ENCODE data around the gene PDE7B. TPM values are rescaled to one million over a fixed set of nuclear protein-coding genes. Genes with fewer than 3 reads are reported as not detected.
"Not testable (repeated sequence)": the region's sequence is repeated elsewhere in the genome, so short reads cannot be mapped to it uniquely, and the experiment has no call there.

The PDE7B gene
- total RNA-seq, 1 experiment from 2014 or later = 0.03 TPM

DNA sequence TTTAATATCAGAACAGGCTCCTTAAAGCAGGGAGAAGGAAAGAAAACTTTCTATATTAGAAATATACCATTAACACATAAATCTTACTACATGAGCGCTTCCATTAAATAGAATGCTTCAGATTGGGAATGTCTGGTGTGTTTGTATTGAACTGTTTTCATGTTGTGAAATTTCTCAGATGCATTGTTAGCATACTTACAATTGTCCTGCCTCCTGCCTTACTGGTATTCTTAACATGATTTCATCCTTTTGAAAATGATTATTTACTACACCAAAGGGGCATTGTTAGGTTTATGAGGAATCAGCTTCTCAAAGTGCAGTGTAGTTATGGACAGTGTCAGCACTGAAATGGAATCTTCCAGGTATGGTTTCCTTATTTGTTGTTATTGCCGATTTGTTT lies 253.1 kb downstream of the PDE7B start:
- Histone ChIP-seq H3K27ac (ENCODE audit: low read length) (no peak overlapping the region), H3K4me3 (ENCODE audit: low read depth in 2 of 2, low read length in 2 of 2) (no peak overlapping the region), H3K4me1 (ENCODE audit: control insufficient read depth, insufficient read depth, low read length) (no peaks in the 10 kb centered on the region), H3K36me3 (ENCODE audit: control insufficient read depth, insufficient read depth, low read length) (no peaks in the 10 kb centered on the region), H3K9me3 (ENCODE audit: control insufficient read depth, insufficient read depth, low read depth, low read length) (no peaks in the 10 kb centered on the region), H3K27me3 (ENCODE audit: control insufficient read depth, insufficient read depth, low read length) (no peaks in the 10 kb centered on the region)
- intact Hi-C loops (cut with micrococcal nuclease; ENCODE audit: unreplicated experiment) (no loop called here), in situ Hi-C loops (cut with HindIII; ENCODE audit: low pct_unique_long_range_greater_than_20kb, low sequenced_read_pairs) (no loop called here)
- TF ChIP-seq, protein P1, sequence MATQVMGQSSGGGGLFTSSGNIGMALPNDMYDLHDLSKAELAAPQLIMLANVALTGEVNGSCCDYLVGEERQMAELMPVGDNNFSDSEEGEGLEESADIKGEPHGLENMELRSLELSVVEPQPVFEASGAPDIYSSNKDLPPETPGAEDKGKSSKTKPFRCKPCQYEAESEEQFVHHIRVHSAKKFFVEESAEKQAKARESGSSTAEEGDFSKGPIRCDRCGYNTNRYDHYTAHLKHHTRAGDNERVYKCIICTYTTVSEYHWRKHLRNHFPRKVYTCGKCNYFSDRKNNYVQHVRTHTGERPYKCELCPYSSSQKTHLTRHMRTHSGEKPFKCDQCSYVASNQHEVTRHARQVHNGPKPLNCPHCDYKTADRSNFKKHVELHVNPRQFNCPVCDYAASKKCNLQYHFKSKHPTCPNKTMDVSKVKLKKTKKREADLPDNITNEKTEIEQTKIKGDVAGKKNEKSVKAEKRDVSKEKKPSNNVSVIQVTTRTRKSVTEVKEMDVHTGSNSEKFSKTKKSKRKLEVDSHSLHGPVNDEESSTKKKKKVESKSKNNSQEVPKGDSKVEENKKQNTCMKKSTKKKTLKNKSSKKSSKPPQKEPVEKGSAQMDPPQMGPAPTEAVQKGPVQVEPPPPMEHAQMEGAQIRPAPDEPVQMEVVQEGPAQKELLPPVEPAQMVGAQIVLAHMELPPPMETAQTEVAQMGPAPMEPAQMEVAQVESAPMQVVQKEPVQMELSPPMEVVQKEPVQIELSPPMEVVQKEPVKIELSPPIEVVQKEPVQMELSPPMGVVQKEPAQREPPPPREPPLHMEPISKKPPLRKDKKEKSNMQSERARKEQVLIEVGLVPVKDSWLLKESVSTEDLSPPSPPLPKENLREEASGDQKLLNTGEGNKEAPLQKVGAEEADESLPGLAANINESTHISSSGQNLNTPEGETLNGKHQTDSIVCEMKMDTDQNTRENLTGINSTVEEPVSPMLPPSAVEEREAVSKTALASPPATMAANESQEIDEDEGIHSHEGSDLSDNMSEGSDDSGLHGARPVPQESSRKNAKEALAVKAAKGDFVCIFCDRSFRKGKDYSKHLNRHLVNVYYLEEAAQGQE (IDR thresholded peaks at IDR 0.05; ENCODE audit: insufficient read depth in 1 of 2, low read depth in 2 of 2, low read length in 1 of 2) = no peak
- TF ChIP-seq TCF7L2 (IDR thresholded peaks at IDR 0.05; ENCODE audit: low read depth, low read length) = no peak
- TF ChIP-seq, protein P2, sequence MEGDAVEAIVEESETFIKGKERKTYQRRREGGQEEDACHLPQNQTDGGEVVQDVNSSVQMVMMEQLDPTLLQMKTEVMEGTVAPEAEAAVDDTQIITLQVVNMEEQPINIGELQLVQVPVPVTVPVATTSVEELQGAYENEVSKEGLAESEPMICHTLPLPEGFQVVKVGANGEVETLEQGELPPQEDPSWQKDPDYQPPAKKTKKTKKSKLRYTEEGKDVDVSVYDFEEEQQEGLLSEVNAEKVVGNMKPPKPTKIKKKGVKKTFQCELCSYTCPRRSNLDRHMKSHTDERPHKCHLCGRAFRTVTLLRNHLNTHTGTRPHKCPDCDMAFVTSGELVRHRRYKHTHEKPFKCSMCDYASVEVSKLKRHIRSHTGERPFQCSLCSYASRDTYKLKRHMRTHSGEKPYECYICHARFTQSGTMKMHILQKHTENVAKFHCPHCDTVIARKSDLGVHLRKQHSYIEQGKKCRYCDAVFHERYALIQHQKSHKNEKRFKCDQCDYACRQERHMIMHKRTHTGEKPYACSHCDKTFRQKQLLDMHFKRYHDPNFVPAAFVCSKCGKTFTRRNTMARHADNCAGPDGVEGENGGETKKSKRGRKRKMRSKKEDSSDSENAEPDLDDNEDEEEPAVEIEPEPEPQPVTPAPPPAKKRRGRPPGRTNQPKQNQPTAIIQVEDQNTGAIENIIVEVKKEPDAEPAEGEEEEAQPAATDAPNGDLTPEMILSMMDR (IDR thresholded peaks at IDR 0.05) = no peak
- no peak for TF ChIP-seq POLR2AphosphoS5 (IDR thresholded peaks at IDR 0.05; ENCODE audit: low read depth, low read length)
- TF ChIP-seq SIN3A (IDR thresholded peaks at IDR 0.05; ENCODE audit: borderline replicate concordance, insufficient read depth, low read depth, low read length) = no peak
- CTCF ChIA-PET = no interaction called here
- ATAC-seq = no peak
- POLR2A ChIA-PET = interaction anchor here (0.6 to 0.8 kb wide), 2 partner anchors 496 to 543 kb away, joined by 3 to 17 read pairs; no protein-coding TSS in a partner anchor
- DNase-seq (ENCODE audit: low read depth, low spot score) = no peak
- no TSS peak for BruUV-seq (replicated peaks)

DNA sequence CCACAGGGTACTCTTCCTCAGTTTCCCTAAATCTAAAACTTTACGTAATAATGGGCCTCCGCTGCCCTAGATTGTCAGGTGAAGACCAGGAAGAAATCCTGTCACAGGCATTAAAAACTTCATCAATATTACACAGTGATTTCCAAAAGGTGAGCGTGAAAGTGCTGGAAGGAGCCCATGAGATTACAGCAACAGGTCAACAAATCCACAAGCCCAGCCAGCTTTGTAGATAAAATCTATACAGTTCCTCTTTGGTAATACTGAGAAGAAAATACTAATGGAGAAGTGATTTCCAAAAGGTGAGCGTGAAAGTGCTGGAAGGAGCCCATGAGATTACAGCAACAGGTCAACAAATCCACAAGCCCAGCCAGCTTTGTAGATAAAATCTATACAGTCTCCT lies 254.3 kb downstream of the PDE7B start:
- H3K27ac ChIP-seq (ENCODE audit: low read length); H3K4me1 ChIP-seq (ENCODE audit: control insufficient read depth, insufficient read depth, low read length); BruUV-seq (replicated peaks); in situ Hi-C loops (cut with HindIII; ENCODE audit: low pct_unique_long_range_greater_than_20kb, low sequenced_read_pairs); H3K36me3 ChIP-seq (ENCODE audit: control insufficient read depth, insufficient read depth, low read length); CTCF ChIA-PET; intact Hi-C loops (cut with micrococcal nuclease; ENCODE audit: unreplicated experiment); H3K9me3 ChIP-seq (ENCODE audit: control insufficient read depth, insufficient read depth, low read depth, low read length); DNase-seq (ENCODE audit: low read depth, low spot score); ATAC-seq; H3K27me3 ChIP-seq (ENCODE audit: control insufficient read depth, insufficient read depth, low read length); H3K4me3 ChIP-seq (ENCODE audit: low read depth in 2 of 2, low read length in 2 of 2): not testable (repeated sequence)
- POLR2A ChIA-PET = interaction anchor here (1.0 kb wide), 1 partner anchor 42 kb away, joined by 3 read pairs; no protein-coding TSS in a partner anchor

DNA sequence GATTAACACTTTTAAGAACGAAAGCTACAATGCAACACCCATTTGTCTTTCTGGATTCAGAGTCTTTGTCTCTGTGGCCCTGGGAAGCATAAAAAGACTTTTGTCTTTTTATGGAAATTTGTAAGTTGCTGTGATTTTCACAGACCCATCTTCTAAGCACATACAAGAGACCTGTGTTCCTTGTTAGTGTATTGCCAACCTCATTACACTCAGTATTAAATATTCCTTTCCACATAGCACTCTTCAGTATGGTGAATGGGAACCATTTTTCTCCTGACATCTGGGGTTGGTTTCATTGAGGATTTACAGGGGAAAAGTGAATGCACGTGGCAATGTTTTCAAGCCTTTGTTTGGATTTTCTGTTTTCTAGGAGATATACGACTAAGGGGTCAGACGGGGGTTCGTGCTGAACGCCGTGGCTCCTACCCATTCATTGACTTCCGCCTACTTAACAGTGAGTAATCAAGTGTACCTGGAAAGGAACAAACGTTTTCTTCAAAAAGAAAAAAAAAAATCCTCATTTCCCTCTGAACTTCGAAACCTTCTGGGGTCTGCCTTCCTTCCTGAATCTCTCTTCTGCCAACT lies 257.0 kb downstream of the PDE7B start:
- in situ Hi-C loops (cut with HindIII; ENCODE audit: low pct_unique_long_range_greater_than_20kb, low sequenced_read_pairs) = no loop called here
- H3K9me3 ChIP-seq (ENCODE audit: control insufficient read depth, insufficient read depth, low read depth, low read length) = no peaks in the 10 kb centered on the region
- H3K27ac ChIP-seq (ENCODE audit: low read length) = no peak overlapping the region
- intact Hi-C loops (cut with micrococcal nuclease; ENCODE audit: unreplicated experiment) = no loop called here
- no peaks in the 10 kb centered on the region for H3K36me3 ChIP-seq (ENCODE audit: control insufficient read depth, insufficient read depth, low read length)
- no TSS peak for BruUV-seq (replicated peaks)
- H3K27me3 ChIP-seq (ENCODE audit: control insufficient read depth, insufficient read depth, low read length) = no peaks in the 10 kb centered on the region
- ChIA-PET POLR2A (no interaction called here), CTCF (no interaction called here)
- no peak overlapping the region for H3K4me3 ChIP-seq (ENCODE audit: low read depth in 2 of 2, low read length in 2 of 2)
- no peak for TF ChIP-seq POLR2AphosphoS5 (IDR thresholded peaks at IDR 0.05; ENCODE audit: low read depth, low read length)
- no peak for TF ChIP-seq TCF7L2 (IDR thresholded peaks at IDR 0.05; ENCODE audit: low read depth, low read length)
- TF ChIP-seq, protein P2 (IDR thresholded peaks at IDR 0.05) = no peak
- TF ChIP-seq, protein P1 (IDR thresholded peaks at IDR 0.05; ENCODE audit: insufficient read depth in 1 of 2, low read depth in 2 of 2, low read length in 1 of 2) = no peak
- no peak for TF ChIP-seq SIN3A (IDR thresholded peaks at IDR 0.05; ENCODE audit: borderline replicate concordance, insufficient read depth, low read depth, low read length)
- ATAC-seq (no peak), DNase-seq (ENCODE audit: low read depth, low spot score) (no peak)
- no peaks in the 10 kb centered on the region for H3K4me1 ChIP-seq (ENCODE audit: control insufficient read depth, insufficient read depth, low read length)

Data from Panc1 (cell line).